MM.1S (cell line): ENCODE data around the gene ZEB2.

ENCODE experiments used
- DNase-seq: peaks from one replicate; pipeline ENCODE4 v3.0.0-alpha.2; 2015
- H2AFZ ChIP-seq: fragments of 300-600 bp; sonication (generic); 2 replicates; pipeline ENCODE4 v1.6.0; 2016; ENCODE audit warnings: antibody characterized with exemption, low read length
- H3F3A ChIP-seq: fragments of 300-600 bp; sonication (generic); 2 replicates; pipeline ENCODE4 v1.6.1; 2016; ENCODE audit warnings: mild to moderate bottlenecking, antibody characterized with exemption, low read length, moderate library complexity, mixed read lengths; ENCODE audit not compliant: insufficient read depth
- H3K27ac ChIP-seq: fragments of 300-600 bp; sonication (generic); 2 replicates; pipeline ENCODE4 v1.5.1; 2016; ENCODE audit warnings: mild to moderate bottlenecking, low read length
- H3K27me3 ChIP-seq: fragments of 300-600 bp; sonication (generic); replicated peaks from 2 replicates; pipeline ENCODE4 v1.6.0; 2016; ENCODE audit warnings: low read length; ENCODE audit not compliant: insufficient read depth
- H3K36me3 ChIP-seq: fragments of 300-600 bp; sonication (generic); replicated peaks from 2 replicates; pipeline ENCODE4 v1.6.1; 2016; ENCODE audit warnings: mild to moderate bottlenecking, low read length, mixed read lengths; ENCODE audit not compliant: insufficient read depth
- H3K4me1 ChIP-seq: fragments of 300-600 bp; sonication (generic); 2 replicates; pipeline ENCODE4 v1.6.1; 2016; ENCODE audit warnings: low read length, mixed read lengths
- H3K4me2 ChIP-seq: fragments of 300-600 bp; sonication (generic); 2 replicates; pipeline ENCODE4 v1.6.0; 2016; ENCODE audit warnings: low read depth, low read length
- H3K4me3 ChIP-seq: fragments of 300-600 bp; sonication (generic); 2 replicates; pipeline ENCODE4 v1.5.1; 2016; ENCODE audit warnings: low read length, mixed read lengths
- H3K79me2 ChIP-seq: fragments of 300-600 bp; sonication (generic); 2 replicates; pipeline ENCODE4 v1.6.1; 2016; ENCODE audit warnings: mixed run types, low read length, mixed read lengths
- H3K9ac ChIP-seq: fragments of 300-600 bp; sonication (generic); 2 replicates; pipeline ENCODE4 v1.6.1; 2016; ENCODE audit warnings: low read length, mixed read lengths
- H3K9me2 ChIP-seq: fragments of 300-600 bp; sonication (generic); replicated peaks from 2 replicates; pipeline ENCODE4 v1.6.1; 2016; ENCODE audit warnings: mild to moderate bottlenecking, low read length, mixed read lengths; ENCODE audit not compliant: insufficient read depth
- H3K9me3 ChIP-seq: fragments of 300-600 bp; sonication (generic); replicated peaks from 2 replicates; pipeline ENCODE4 v1.6.1; 2016; ENCODE audit warnings: mild to moderate bottlenecking, low read length, mixed read lengths; ENCODE audit not compliant: insufficient read depth
- H4K20me1 ChIP-seq: fragments of 300-600 bp; sonication (generic); 2 replicates; pipeline ENCODE4 v1.6.1; 2016; ENCODE audit warnings: mild to moderate bottlenecking, low read length, moderate library complexity, mixed read lengths; ENCODE audit not compliant: insufficient read depth
- CTCF ChIP-seq: fragments of 300-600 bp; sonication (generic); IDR thresholded peaks from 2 replicates; pipeline ENCODE4 v1.5.1; 2016; ENCODE audit warnings: antibody characterized with exemption, low read length, mixed read lengths
- EZH2 ChIP-seq: fragments of 300-600 bp; sonication (generic); optimal IDR thresholded peaks from 2 replicates; pipeline ENCODE3; 2017; ENCODE audit warnings: low read depth, mild to moderate bottlenecking, antibody characterized with exemption, low read length, mixed read lengths
- EZH2phosphoT487 ChIP-seq: fragments of 300-600 bp; sonication (generic); IDR thresholded peaks from 2 replicates; pipeline ENCODE4 v1.6.1; 2018; ENCODE audit warnings: antibody characterized with exemption, low read length

ZEB2 gene

GRCh38 chr2:144560251-144560650 lies 40.3 kb upstream of the ZEB2 start:
- Histone ChIP-seq H3K79me2 (no peaks in the 10 kb centered on the region), H3K36me3 (no peaks in the 10 kb centered on the region), H4K20me1 (no peaks in the 10 kb centered on the region), H3K9me3 (no peaks in the 10 kb centered on the region), H3F3A (no peaks in the 10 kb centered on the region), H3K9me2 (no peaks in the 10 kb centered on the region), H3K27me3 (peaks cover 17% of the 10 kb centered on the region), H3K4me3 (no peak overlapping the region), H3K4me2 (no peak overlapping the region), H2AFZ (no peak overlapping the region), H3K9ac (no peak overlapping the region), H3K27ac (no peak overlapping the region), H3K4me1 (peaks cover 3% of the 10 kb centered on the region; the same call in 1 of the 2 replicates)
- TF ChIP-seq EZH2 (no peak), CTCF (no peak), EZH2phosphoT487 (no peak)
- no peak for DNase-seq

- Histone ChIP-seq H2AFZ (no peak overlapping the region), H3K4me1 (peaks cover 3% of the 10 kb centered on the region; the same call in 1 of the 2 replicates), H3K4me3 (no peak overlapping the region), H4K20me1 (no peaks in the 10 kb centered on the region), H3K9me3 (no peaks in the 10 kb centered on the region), H3K27me3 (peaks cover 17% of the 10 kb centered on the region), H3K9ac (no peak overlapping the region), H3K79me2 (no peaks in the 10 kb centered on the region), H3K27ac (no peak overlapping the region), H3K9me2 (no peaks in the 10 kb centered on the region), H3K4me2 (no peak overlapping the region), H3F3A (no peaks in the 10 kb centered on the region), H3K36me3 (no peaks in the 10 kb centered on the region)
- no peak for DNase-seq
- TF ChIP-seq EZH2phosphoT487 (no peak), EZH2 (no peak), CTCF (no peak)
Measured at GRCh38 chr2:144559681-144560080, 39.8 kb upstream of the ZEB2 start.

GRCh38 chr2:144559242-144559641 lies 39.3 kb upstream of the ZEB2 start:
- H3K79me2 ChIP-seq = no peaks in the 10 kb centered on the region
- H3K4me1 ChIP-seq = peaks cover 3% of the 10 kb centered on the region; the same call in 1 of the 2 replicates
- TF ChIP-seq CTCF (no peak), EZH2phosphoT487 (no peak), EZH2 (no peak)
- H3K9me3 ChIP-seq = no peaks in the 10 kb centered on the region
- no peak for DNase-seq
- H3F3A ChIP-seq = no peaks in the 10 kb centered on the region
- H3K27me3 ChIP-seq = peaks cover 17% of the 10 kb centered on the region
- H2AFZ ChIP-seq = no peak overlapping the region
- H3K9ac ChIP-seq = no peak overlapping the region
- no peaks in the 10 kb centered on the region for H3K9me2 ChIP-seq
- no peaks in the 10 kb centered on the region for H4K20me1 ChIP-seq
- no peak overlapping the region for H3K4me3 ChIP-seq
- H3K27ac ChIP-seq = no peak overlapping the region
- H3K4me2 ChIP-seq = no peak overlapping the region
- H3K36me3 ChIP-seq = no peaks in the 10 kb centered on the region
